RWPE2 (cell line): Measurements from ENCODE around the gene GMDS.

ENCODE experiments used
- ATAC-seq: fragments of 200-7000 bp; cut with Tn5 transposase; 3 replicates; pipeline ENCODE4 v1.9.1; 2021; ENCODE audit warnings: low read depth
- DNase-seq: peaks from one replicate; pipeline ENCODE4 v3.0.0-alpha.2; 2020; ENCODE audit warnings: low spot score
- H3K27ac ChIP-seq: fragments of 450-650 bp; 2 replicates; pipeline ENCODE4 v1.5.1; 2017; ENCODE audit warnings: mild to moderate bottlenecking; ENCODE audit not compliant: poor library complexity, severe bottlenecking
- H3K27me3 ChIP-seq: fragments of 250-450 bp; sonication (Bioruptor Pico); 2 replicates; pipeline ENCODE4 v1.5.1; 2021; ENCODE audit warnings: mild to moderate bottlenecking, moderate library complexity; ENCODE audit not compliant: insufficient read depth, poor library complexity, severe bottlenecking
- H3K36me3 ChIP-seq: fragments of 250-450 bp; sonication (Bioruptor Pico); 2 replicates; pipeline ENCODE4 v1.5.1; 2020; ENCODE audit warnings: low read depth, mild to moderate bottlenecking, moderate library complexity
- H3K4me1 ChIP-seq: fragments of 250-450 bp; sonication (Bioruptor Pico); 2 replicates; pipeline ENCODE4 v1.5.1; 2021; ENCODE audit warnings: mild to moderate bottlenecking, moderate library complexity; ENCODE audit not compliant: insufficient read depth, poor library complexity, severe bottlenecking
- H3K4me3 ChIP-seq: fragments of 250-450 bp; sonication (Bioruptor Pico); 2 replicates; pipeline ENCODE4 v1.5.1; 2021; ENCODE audit warnings: mild to moderate bottlenecking, moderate library complexity; ENCODE audit not compliant: severe bottlenecking
- H3K9me3 ChIP-seq: fragments of 250-450 bp; sonication (Bioruptor Pico); 2 replicates; pipeline ENCODE4 v1.5.1; 2021; ENCODE audit warnings: mild to moderate bottlenecking, moderate library complexity; ENCODE audit not compliant: severe bottlenecking
- CTCF ChIP-seq: fragments of 450-650 bp; IDR thresholded peaks from one replicate; pipeline ENCODE4 v1.5.1; 2017; ENCODE audit warnings: mild to moderate bottlenecking, moderate library complexity; ENCODE audit not compliant: poor library complexity, severe bottlenecking

Gene GMDS

DNA sequence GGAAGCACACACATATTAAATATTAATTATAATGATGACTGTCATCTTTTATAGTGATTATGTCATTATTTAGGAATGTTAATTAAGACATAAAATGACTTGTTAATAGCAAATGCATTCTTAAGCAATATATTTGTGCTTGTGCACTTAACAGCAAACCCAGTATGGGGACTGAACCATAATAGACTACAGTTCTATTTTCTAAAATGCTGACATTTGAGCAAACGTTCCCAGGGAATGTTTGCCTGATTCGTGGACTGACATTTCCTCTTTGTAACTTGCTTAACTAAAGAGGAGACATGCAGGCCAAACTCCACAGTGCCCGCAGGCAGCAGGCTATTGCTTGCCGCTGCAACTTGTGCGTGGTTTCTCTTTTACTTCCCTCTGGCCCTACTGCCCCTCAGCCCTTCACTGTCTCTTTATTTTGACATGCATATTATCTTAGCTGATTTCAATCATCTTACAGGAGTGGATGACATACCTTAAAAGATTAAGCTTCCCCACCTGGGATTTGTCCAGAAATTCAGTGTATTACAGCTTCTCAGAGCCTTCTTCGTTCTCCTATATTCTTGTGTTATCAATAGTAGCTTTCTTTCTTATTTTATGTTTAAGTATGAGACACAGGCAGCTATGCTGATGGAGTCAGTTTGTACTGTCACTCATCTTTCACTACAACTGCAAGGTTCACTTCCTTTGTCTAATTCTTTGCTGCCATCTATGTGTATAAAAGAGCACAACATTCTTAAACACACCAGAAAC is 141.5 kb downstream of the GMDS start:
- peak; percentile 75; the same call in 2 of the 3 replicates for ATAC-seq

DNA sequence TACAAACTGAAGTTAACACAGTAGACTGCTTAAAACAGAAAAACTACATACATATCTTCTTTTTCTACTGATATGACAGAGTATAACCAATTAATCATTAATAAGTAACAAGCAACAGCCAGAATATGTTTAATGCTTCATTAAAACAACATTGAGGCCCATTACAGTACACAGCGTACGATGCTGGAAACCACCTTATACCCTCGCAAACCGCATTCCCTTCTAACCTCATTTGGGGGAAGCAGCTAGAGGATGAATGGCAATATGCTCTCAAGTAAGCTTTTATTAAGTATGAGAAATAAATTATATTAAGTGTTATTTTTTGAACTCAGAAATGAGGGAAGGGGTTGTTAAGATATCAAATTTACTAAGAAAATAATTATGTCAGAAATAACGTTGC is 142.4 kb downstream of the GMDS start:
- Histone ChIP-seq H3K4me3 (no peak overlapping the region), H3K27ac (no peak overlapping the region), H3K9me3 (no peaks in the 10 kb centered on the region), H3K27me3 (no peaks in the 10 kb centered on the region), H3K36me3 (no peaks in the 10 kb centered on the region), H3K4me1 (no peaks in the 10 kb centered on the region)
- no peak for DNase-seq
- TF ChIP-seq CTCF, result no peak
- no peak for ATAC-seq

More for the DNA sequence above, 141.5 kb downstream of the GMDS start:
- Histone ChIP-seq H3K27me3 (no peaks in the 10 kb centered on the region), H3K27ac (no peak overlapping the region), H3K36me3 (no peaks in the 10 kb centered on the region), H3K9me3 (no peaks in the 10 kb centered on the region), H3K4me3 (no peak overlapping the region), H3K4me1 (no peaks in the 10 kb centered on the region)
- peak; percentile 79 for TF ChIP-seq CTCF
- no peak for DNase-seq

DNA sequence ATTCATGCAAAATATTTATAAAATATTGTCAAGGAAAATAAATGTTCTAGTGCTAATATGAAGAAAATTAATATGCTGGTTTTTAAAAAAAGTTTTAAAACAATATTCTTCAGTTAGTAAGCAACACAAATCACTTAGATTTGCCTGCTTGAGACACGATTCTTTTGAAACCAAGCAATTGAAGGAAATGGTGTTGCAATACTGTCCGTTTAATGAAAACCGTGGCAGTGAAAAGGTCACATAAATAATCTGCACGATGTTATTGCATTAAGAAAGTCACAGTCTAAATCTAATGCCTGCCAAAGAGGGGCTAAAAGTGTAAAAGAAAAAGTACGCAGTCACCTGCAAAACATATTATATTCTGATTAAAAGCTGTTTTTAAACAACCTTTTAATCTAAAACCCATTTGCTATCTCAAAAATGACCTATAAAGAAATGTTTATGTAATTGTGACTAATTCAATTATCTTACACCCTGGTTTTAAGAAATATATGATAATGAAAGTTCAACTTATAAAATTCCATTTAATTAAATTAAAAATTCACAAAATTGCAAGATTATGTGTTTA is 143.0 kb downstream of the GMDS start:
- Histone ChIP-seq H3K4me3 (no peak overlapping the region), H3K4me1 (no peaks in the 10 kb centered on the region), H3K27me3 (no peaks in the 10 kb centered on the region), H3K9me3 (no peaks in the 10 kb centered on the region), H3K36me3 (no peaks in the 10 kb centered on the region), H3K27ac (no peak overlapping the region)
- no peak for TF ChIP-seq CTCF
- ATAC-seq, result no peak
- no peak for DNase-seq

DNA sequence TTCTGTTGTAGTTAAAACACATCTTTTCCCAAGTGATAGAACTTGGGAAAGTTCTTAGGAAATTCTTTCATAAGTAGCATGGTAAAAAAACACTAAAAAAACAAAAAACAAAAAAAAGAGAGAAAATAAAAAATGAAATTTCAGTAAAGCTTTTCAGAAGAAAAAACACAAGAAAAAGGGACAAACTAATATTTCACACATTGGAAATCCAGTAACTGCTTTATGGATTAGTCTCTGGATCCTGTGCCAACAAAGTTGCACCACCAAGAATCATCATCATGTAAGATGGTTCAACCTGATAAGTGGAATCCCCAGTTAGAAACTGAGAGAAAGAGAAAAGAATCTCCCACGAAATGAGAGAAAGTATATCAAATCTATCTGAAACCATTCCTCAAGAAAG is 144.2 kb downstream of the GMDS start:
- no peak for TF ChIP-seq CTCF

DNA sequence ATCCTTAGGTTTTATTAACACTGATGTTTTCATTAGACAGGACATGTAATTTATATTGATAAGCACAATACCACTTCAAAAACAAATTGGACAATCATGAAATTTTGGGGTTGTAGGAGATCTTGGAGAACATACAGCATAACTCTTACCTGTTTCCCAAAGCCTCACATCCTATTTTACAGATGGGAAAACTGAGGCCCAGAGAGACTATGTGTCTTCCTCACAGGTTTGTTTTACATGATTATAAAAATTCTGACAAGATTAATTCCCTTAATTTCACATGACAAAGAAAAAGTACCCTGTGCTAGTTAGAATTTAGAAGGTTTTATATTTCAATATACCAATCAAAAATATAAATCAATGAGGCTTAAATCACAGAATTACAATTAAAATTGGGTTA is 145.5 kb downstream of the GMDS start:
- Histone ChIP-seq H3K4me3 (no peak overlapping the region), H3K27me3 (no peaks in the 10 kb centered on the region), H3K36me3 (no peaks in the 10 kb centered on the region), H3K9me3 (no peaks in the 10 kb centered on the region), H3K27ac (no peak overlapping the region), H3K4me1 (no peaks in the 10 kb centered on the region)
- TF ChIP-seq CTCF, result no peak
- ATAC-seq (no peak), DNase-seq (no peak)

More for the DNA sequence above, 144.2 kb downstream of the GMDS start:
- no peak for ATAC-seq
- H3K4me1 ChIP-seq, result no peaks in the 10 kb centered on the region
- no peaks in the 10 kb centered on the region for H3K27me3 ChIP-seq
- H3K36me3 ChIP-seq, result no peaks in the 10 kb centered on the region
- no peak overlapping the region for H3K4me3 ChIP-seq
- no peak for DNase-seq
- no peak overlapping the region for H3K27ac ChIP-seq
- H3K9me3 ChIP-seq, result no peaks in the 10 kb centered on the region
